GM13977 (cell line): ENCODE measurements around the gene DCC.

Experiments used
- DNase-seq: peaks from one replicate; pipeline ENCODE4 v3.0.0; 2012; ENCODE audit warnings: low spot score
- in situ Hi-C: fragments of 300-500 bp; cut with MboI; formaldehyde crosslinking; loops from one replicate; pipeline ENCODE4 v1.12.0; 2022; ENCODE audit warnings: low sequenced_read_pairs, low pct_unique_long_range_greater_than_20kb, mixed read lengths, inconsistent platforms; ENCODE audit not compliant: unreplicated experiment
- TF ChIP-seq, protein P1 (sequence below): IDR thresholded peaks from 2 replicates; pipeline ENCODE4 v1.5.1; 2012; ENCODE audit warnings: mild to moderate bottlenecking, control low read depth; ENCODE audit not compliant: insufficient read depth; ENCODE audit errors: extremely low read depth, missing control alignments

DCC gene

GRCh38 chr18:52442686-52443085 is 102.7 kb downstream of the DCC start:
- DNase-seq = no peak
- TF ChIP-seq, protein P1, sequence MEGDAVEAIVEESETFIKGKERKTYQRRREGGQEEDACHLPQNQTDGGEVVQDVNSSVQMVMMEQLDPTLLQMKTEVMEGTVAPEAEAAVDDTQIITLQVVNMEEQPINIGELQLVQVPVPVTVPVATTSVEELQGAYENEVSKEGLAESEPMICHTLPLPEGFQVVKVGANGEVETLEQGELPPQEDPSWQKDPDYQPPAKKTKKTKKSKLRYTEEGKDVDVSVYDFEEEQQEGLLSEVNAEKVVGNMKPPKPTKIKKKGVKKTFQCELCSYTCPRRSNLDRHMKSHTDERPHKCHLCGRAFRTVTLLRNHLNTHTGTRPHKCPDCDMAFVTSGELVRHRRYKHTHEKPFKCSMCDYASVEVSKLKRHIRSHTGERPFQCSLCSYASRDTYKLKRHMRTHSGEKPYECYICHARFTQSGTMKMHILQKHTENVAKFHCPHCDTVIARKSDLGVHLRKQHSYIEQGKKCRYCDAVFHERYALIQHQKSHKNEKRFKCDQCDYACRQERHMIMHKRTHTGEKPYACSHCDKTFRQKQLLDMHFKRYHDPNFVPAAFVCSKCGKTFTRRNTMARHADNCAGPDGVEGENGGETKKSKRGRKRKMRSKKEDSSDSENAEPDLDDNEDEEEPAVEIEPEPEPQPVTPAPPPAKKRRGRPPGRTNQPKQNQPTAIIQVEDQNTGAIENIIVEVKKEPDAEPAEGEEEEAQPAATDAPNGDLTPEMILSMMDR = no peak
- in situ Hi-C loops = no loop called here

DNA sequence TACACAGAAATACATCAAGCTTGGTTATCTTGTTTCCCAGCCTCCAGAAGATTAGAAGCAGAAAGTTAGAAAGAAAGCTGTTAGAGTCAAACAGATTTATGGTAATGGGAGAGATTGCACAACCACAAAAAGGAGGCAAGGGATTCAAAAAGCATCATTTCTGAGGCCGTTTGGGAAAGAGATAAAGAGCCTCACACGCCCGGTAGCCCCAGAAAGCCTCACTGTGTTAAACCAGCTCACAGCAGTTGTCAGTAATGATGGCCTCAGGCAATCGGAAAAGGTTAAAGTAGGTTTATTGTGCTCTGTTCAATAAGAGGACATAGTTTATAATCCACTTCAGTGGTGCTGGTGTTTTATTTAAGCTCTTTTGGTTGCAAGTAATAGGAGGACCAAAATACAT is 111.3 kb downstream of the DCC start:
- TF ChIP-seq, protein P1 = no peak
- DNase-seq = no peak
- in situ Hi-C loops = no loop called here

DNA sequence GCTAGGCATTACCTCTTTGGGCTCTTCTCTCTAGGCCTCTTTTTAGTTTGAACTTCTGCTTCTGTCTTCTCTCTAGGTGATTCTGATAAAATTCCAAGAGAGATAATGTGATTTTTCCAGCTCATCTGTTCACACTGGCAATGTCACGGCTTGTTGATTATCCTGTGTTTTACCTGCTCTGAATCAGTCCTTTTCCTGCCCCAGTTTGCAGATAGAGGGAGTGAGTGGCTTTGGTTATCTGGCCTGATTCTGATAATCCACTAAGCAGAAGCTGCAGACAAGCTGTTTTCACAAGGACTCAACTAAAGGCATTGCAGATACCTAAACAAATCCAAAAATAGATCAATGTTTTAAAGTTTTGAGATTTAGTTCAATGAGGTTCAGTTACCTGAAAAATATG is 111.9 kb downstream of the DCC start:
- in situ Hi-C loops = no loop called here
- TF ChIP-seq, protein P1 = no peak
- DNase-seq = no peak

GRCh38 chr18:52452427-52452826 is 112.4 kb downstream of the DCC start:
- TF ChIP-seq, protein P1 = no peak
- in situ Hi-C loops = no loop called here
- no peak for DNase-seq

DNA sequence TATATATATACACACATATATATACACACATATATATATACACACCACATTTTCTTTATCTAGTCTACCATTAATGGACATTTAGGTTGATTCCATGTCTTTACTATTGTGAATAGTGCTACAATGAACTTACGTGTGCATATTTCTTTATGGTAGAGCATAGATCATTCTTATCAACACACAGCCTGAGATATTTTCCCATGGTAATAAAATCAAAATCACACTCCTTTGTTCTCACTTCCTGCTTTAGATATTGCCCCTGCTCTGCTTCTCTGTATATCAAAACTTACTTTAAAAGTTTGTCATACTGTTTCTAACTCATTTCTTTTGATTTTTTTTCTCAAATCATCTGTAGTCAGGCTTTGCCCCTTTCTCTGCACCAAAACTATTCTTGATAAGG is 119.9 kb downstream of the DCC start:
- in situ Hi-C loops = no loop called here
- DNase-seq = no peak
- TF ChIP-seq, protein P1 = no peak

- TF ChIP-seq, protein P1 = no peak
- DNase-seq = no peak
- in situ Hi-C loops = no loop called here
Measured at GRCh38 chr18:52462853-52463252, 122.9 kb downstream of the DCC start.

- in situ Hi-C loops = no loop called here
- DNase-seq = no peak
- TF ChIP-seq, protein P1 = no peak
Measured at GRCh38 chr18:52465391-52465790, 125.4 kb downstream of the DCC start.
